SK-N-DZ (cell line): Measurements from ENCODE around the gene SNAPC4. TPM values are rescaled to one million over a fixed set of nuclear protein-coding genes. Genes with fewer than 3 reads are reported as not detected.

Source experiments
- DNase-seq: peaks from one replicate; pipeline ENCODE4 v3.0.0-alpha.2; 2015; ENCODE audit warnings: low spot score
- polyA plus RNA-seq, 2 experiments: library from polyadenylated mRNA; depleted of rRNA; stranded (reverse); fragments of >200 nt; gene quantifications; 2 replicates each; pipeline ENCODE4 v1.2.3, GENCODE V29; 2014

Gene SNAPC4
- polyA plus RNA-seq (2014; cell fraction: cytosol; rRNA removed), result 9.6 and 12.5 TPM in 2 replicates
- 47.5 and 49.7 TPM in 2 replicates for polyA plus RNA-seq (2014; cell fraction: nucleus; rRNA removed)

- DNase-seq, result peak; percentile 87
These were observed at the start of gene SNAPC4 for GRCh38 chr9:136400038-136400834. SNAPC4 (minus strand) TSS chr9:136400170; CDS start chr9:136398428, 1,742 bp downstream.

- DNase-seq, result no peak
These were observed 48.7 kb upstream of the SNAPC4 start for GRCh38 chr9:136448655-136449054.

GRCh38 chr9:136447173-136447778, 47.3 kb upstream of the SNAPC4 start:
- DNase-seq, result no peak

- no peak for DNase-seq
These were observed 45.8 kb upstream of the SNAPC4 start for GRCh38 chr9:136445799-136446198.

- no peak for DNase-seq
These were observed 44.1 kb upstream of the SNAPC4 start for GRCh38 chr9:136444102-136444501.

GRCh38 chr9:136443687-136444086, 43.7 kb upstream of the SNAPC4 start:
- DNase-seq, result no peak

GRCh38 chr9:136443087-136443486, 43.1 kb upstream of the SNAPC4 start:
- no peak for DNase-seq

GRCh38 chr9:136442265-136442664, 42.3 kb upstream of the SNAPC4 start:
- no peak for DNase-seq

- DNase-seq, result no peak
These were observed 41.8 kb upstream of the SNAPC4 start for GRCh38 chr9:136441681-136442245.

GRCh38 chr9:136441191-136441680, 41.3 kb upstream of the SNAPC4 start:
- DNase-seq, result no peak

GRCh38 chr9:136439481-136440408, 39.8 kb upstream of the SNAPC4 start, which contains the start of gene INPP5E:
INPP5E (minus strand) TSS chr9:136439845; CDS start chr9:136439419, 426 bp downstream.
- DNase-seq, result peak; percentile 61

- no peak for DNase-seq
These were observed 38.8 kb upstream of the SNAPC4 start for GRCh38 chr9:136438548-136439480.

GRCh38 chr9:136437839-136438547, 38.0 kb upstream of the SNAPC4 start:
- no peak for DNase-seq

GRCh38 chr9:136437430-136437829, 37.5 kb upstream of the SNAPC4 start:
- no peak for DNase-seq

- no peak for DNase-seq
These were observed 36.2 kb upstream of the SNAPC4 start for GRCh38 chr9:136436055-136436634.

GRCh38 chr9:136434580-136435169, 34.7 kb upstream of the SNAPC4 start:
- no peak for DNase-seq

- DNase-seq, result no peak
These were observed 34.0 kb upstream of the SNAPC4 start for GRCh38 chr9:136433849-136434579.
